ENCODE results near the gene RAB44.

GRCh38 chr6:36692220-36692619, 5.4 kb upstream of the RAB44 start:
- no peak for TF ChIP-seq CTCF (IDR thresholded peaks at IDR 0.05)
- no peak for TF ChIP-seq ZFX (IDR thresholded peaks at IDR 0.05; ENCODE audit: borderline replicate concordance)
